VCaP (cell line): ENCODE results near the gene XRCC2.
"Not testable (repeated sequence)": the region's sequence is repeated elsewhere in the genome, so short reads cannot be mapped to it uniquely, and the experiment has no call there.

ENCODE experiments used
- H3K27ac ChIP-seq: fragments of 450-650 bp; 2 replicates; pipeline ENCODE4 v1.5.1; 2017
- TF ChIP-seq, protein P1 (sequence below): fragments of 450-650 bp; conservative IDR thresholded peaks from 2 replicates; pipeline ENCODE4 v1.5.1; 2017; ENCODE audit warnings: mild to moderate bottlenecking, moderate library complexity

Gene XRCC2

DNA sequence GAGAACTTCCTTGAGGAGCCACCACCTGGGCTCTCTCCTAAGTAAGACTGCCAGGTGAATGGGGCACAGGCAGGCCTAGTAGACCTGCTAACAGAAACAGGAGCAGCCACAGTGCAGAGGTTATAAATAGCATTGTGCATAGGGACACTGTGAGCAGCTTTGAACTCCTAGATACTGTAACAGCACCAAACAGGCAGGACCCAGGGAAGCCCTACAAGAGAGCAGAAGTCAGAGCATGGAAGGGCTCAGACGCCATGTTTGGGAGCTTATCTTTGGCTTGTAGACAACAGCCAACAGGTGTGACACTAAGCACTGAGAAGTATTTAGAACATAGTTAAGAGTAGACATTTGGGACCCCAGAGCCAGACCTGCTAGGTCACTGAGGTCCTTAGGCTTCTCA, 14.5 kb downstream of the XRCC2 start:
- TF ChIP-seq, protein P1, sequence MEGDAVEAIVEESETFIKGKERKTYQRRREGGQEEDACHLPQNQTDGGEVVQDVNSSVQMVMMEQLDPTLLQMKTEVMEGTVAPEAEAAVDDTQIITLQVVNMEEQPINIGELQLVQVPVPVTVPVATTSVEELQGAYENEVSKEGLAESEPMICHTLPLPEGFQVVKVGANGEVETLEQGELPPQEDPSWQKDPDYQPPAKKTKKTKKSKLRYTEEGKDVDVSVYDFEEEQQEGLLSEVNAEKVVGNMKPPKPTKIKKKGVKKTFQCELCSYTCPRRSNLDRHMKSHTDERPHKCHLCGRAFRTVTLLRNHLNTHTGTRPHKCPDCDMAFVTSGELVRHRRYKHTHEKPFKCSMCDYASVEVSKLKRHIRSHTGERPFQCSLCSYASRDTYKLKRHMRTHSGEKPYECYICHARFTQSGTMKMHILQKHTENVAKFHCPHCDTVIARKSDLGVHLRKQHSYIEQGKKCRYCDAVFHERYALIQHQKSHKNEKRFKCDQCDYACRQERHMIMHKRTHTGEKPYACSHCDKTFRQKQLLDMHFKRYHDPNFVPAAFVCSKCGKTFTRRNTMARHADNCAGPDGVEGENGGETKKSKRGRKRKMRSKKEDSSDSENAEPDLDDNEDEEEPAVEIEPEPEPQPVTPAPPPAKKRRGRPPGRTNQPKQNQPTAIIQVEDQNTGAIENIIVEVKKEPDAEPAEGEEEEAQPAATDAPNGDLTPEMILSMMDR, result no peak
- H3K27ac ChIP-seq, result no peak overlapping the region

DNA sequence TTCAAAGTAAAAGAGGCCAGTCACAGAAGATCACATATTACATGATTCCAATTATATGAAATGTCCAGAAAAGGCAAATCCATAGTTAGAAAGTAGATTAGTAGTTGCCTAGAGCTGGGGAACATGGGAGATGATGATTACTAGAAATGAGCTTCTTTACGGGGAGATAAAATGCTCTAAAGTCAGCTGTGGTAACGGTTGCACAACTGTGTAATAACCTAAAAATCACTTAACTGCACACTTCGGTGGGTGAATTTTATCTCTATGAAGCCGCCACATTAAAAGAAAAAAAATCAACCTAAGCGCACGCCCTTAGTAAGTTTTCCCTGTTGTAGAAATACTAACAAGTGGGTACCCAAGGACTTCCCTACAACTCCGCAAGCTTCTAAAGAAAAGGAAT, 15.9 kb downstream of the XRCC2 start:
- TF ChIP-seq, protein P1, result no peak

DNA sequence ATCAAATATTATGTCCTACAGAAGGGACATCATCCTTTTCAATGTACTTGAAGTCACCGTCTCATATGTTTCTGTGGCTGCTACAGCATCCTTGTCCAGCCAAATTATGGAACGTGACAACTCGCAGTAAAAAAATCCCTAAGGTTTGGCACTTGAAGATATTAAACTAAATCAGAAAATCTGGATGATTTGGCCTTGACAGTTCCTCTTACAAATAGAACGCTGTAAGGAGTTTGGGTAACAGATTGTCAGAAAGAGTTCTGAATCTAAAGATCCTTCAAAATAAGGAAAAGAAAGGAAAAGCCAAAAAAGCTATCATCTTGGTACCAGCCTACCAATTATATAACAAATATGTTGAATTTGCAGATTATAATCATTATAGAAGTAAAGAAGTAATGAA, 21.0 kb downstream of the XRCC2 start:
- TF ChIP-seq, protein P1, result no peak

More for the DNA sequence above, 15.9 kb downstream of the XRCC2 start:
- H3K27ac ChIP-seq, result no peak overlapping the region

DNA sequence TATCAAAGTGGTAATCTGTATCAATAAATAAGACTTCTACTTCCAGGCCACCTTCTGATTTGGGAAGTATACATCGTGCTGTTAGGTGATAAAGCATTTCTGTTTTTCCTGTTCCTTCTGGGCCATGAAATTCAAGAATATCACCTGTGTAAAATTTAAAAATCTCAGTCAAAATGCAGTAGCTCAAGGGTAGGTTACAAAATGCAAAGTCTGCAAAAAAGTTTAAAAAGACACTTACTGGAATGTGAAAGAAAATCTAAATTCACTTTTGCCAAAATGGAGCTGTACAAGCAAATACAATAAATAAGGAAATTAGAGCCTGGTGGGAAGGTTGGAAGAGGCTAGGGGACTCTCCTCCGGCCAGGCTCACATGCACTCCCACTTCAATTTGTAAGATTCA, 26.7 kb downstream of the XRCC2 start:
- TF ChIP-seq, protein P1, result no peak

More for the DNA sequence above, 21.0 kb downstream of the XRCC2 start:
- H3K27ac ChIP-seq, result no peak overlapping the region

DNA sequence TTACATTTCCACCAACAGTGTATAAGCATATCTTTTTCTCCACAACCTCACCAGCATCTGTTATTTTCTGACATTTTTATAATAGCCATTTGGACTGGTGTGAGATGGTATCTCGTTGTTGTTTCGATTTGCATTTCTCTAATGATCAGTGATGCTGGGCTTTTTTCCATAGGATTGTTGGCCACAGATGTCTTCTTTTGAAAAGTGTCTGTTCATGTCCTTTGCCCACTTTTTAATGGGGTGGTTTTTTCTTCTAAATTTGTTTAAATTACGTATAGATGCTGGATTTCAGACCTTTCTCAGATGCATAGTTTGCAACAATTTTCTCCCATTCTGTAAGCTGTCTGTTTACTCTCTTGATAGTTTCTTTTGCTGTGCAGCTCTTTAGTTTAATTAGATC, 28.9 kb downstream of the XRCC2 start:
- H3K27ac ChIP-seq, result no peak overlapping the region
- TF ChIP-seq, protein P1, result no peak

More for the DNA sequence above, 26.7 kb downstream of the XRCC2 start:
- H3K27ac ChIP-seq, result no peak overlapping the region

DNA sequence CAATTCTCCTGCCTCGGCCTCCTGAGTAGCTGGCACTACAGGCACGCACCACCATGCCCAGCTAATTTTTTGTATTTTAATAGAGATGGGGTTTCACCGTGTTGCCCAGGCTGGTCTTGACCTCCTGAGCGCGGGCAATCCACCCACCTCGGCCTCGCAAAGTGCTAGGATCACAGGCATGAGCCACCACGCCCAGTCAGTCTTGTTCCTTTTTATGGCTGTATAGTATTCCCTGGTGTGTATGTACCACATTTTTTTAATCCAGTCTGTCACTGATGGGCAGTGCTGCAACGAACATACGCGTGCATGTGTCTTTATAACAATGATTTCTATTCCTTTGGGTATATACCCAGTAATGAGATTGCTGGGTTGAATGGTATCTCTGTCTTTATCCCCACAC, 29.4 kb downstream of the XRCC2 start:
- not testable (repeated sequence) for H3K27ac ChIP-seq

DNA sequence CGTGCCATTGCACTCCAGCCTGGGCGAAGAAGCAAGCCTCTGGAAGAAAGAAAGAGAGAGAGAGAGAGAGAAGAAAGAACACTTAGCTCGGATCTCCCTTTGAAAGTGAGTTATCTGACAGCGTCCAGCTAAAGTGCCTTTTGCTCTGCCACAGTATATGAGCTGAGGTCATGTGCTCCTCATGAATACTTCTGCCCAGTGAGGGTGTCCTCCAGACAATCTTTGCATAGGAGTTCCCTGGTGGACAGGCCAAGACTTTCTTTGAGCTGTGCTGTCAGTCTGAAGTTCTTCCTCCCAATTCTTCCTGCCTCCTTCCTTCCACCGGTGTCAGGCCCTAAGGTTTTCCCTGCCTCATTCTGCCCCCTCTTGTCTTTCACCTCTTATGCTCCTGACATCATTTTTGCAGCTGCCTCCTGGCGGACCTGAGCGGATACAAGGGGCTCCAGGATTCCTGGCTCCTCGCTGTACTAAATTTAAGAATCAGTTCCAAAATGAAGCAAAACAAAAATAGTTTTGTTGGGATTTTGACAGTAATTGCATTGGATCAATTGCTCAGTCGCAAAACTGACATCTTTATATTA, 31.9 kb downstream of the XRCC2 start:
- no peak overlapping the region for H3K27ac ChIP-seq
- TF ChIP-seq, protein P1, result no peak

DNA sequence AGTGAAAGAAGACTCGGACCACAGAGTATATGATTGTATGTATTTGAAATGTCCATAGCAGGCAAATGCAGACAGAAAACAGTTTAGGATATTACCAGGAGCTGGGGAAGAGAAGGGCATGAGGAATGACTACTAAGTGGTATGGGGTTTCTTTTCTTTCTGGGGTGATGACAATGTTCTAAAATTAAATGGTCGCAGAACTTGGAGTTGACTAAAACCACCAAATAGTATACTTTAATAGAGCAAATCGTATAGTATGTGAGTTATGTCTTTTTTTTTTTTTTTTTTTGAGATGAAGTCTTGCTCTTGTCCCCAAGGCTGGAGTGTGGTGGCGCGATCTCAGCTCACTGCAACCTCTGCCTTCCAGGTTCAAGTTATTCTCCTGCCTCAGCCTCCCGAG, 34.6 kb downstream of the XRCC2 start:
- no peak overlapping the region for H3K27ac ChIP-seq
- TF ChIP-seq, protein P1, result no peak
